Left lung (tissue), 10 donors: ENCODE results near the gene HOXA7. TPM values are rescaled to one million over a fixed set of nuclear protein-coding genes. Genes with fewer than 3 reads are reported as not detected.

Source experiments
- ATAC-seq: fragments of 200-7000 bp; cut with Tn5 transposase; one replicate; pipeline ENCODE4 v1.9.1; 2020; ENCODE audit warnings: moderate library complexity
- DNase-seq, 4 donors: peaks; one replicate each; pipeline ENCODE4 v3.0.0-alpha.2; 2013 to 2020
- H3K27ac ChIP-seq, 2 donors: fragments of 200-600 bp; sonication (generic) in 1 of 2; one replicate each; pipeline versions ENCODE4 v1.5.0 to v1.8.0; 2020 to 2021
- H3K27me3 ChIP-seq, 2 donors: fragments of 200-600 bp; sonication (generic) in 1 of 2; one replicate each; pipeline versions ENCODE4 v1.5.0 to v1.8.0; 2020 to 2021
- H3K36me3 ChIP-seq, 2 donors: fragments of 200-600 bp; sonication (generic) in 1 of 2; one replicate each; pipeline versions ENCODE4 v1.5.0 to v1.8.0; 2020 to 2021
- H3K4me1 ChIP-seq, 2 donors: fragments of 200-600 bp; one replicate each; pipeline ENCODE4 v1.8.0; 2021
- H3K4me3 ChIP-seq, 2 donors: fragments of 200-600 bp; sonication (generic) in 1 of 2; one replicate each; pipeline versions ENCODE4 v1.5.0 to v1.8.0; 2020 to 2021; ENCODE audit warnings: mild to moderate bottlenecking in 1 of 2
- H3K9me3 ChIP-seq, 2 donors: fragments of 200-600 bp; sonication (generic) in 1 of 2; one replicate each; pipeline versions ENCODE4 v1.5.0 to v1.8.0; 2020 to 2021
- intact Hi-C, 2 donors: fragments of 100-400 bp; cut with DNase I; formaldehyde crosslinking; loops; one replicate each; pipeline versions ENCODE4 v1.11.2 to v1.14.2; 2022
- polyA plus RNA-seq, 6 donors: library from polyadenylated mRNA; unstranded; fragments of 120-200 nt; gene quantifications; one replicate each; pipeline ENCODE4 v1.2.1, GENCODE V29; 2013; ENCODE audit not compliant: insufficient read length in 6 of 6
- total RNA-seq, 2 donors: library from RNA; stranded (reverse); fragmentation: NEBNext Ultra II Directional; extraction: Animal tissue kit (Norgen Biotek cat#: 25700); gene quantifications; one replicate each; pipeline ENCODE4 v1.2.1, GENCODE V29; 2021
- TF ChIP-seq, protein P1 (sequence below), 2 donors: fragments of 200-600 bp; sonication (generic) in 1 of 2; IDR thresholded peaks; one replicate each; pipeline versions ENCODE4 v1.5.0 to v1.8.0; 2021; ENCODE audit warnings: antibody characterized with exemption in 2 of 2
- donor health status: DM: no; HTN: yes; CAD: no.
- donor health status: DM: no; HTN: no; CAD: no.

HOXA7 gene
- total and polyA plus RNA-seq, 8 donors = 1.3 to 6.4 (median 4.9) TPM

- TF ChIP-seq, protein P1, sequence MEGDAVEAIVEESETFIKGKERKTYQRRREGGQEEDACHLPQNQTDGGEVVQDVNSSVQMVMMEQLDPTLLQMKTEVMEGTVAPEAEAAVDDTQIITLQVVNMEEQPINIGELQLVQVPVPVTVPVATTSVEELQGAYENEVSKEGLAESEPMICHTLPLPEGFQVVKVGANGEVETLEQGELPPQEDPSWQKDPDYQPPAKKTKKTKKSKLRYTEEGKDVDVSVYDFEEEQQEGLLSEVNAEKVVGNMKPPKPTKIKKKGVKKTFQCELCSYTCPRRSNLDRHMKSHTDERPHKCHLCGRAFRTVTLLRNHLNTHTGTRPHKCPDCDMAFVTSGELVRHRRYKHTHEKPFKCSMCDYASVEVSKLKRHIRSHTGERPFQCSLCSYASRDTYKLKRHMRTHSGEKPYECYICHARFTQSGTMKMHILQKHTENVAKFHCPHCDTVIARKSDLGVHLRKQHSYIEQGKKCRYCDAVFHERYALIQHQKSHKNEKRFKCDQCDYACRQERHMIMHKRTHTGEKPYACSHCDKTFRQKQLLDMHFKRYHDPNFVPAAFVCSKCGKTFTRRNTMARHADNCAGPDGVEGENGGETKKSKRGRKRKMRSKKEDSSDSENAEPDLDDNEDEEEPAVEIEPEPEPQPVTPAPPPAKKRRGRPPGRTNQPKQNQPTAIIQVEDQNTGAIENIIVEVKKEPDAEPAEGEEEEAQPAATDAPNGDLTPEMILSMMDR (IDR thresholded peaks at IDR 0.05) = no peak
- Histone ChIP-seq H3K9me3 (no peaks in the 10 kb centered on the region), H3K4me3 (peak overlapping the region in 1 of 2 donors; percentile 17), H3K27ac (peak overlapping the region; percentile 71 to 83), H3K36me3 (no peaks in the 10 kb centered on the region), H3K27me3 (peaks cover 2 to 88% of the 10 kb centered on the region in 2 donors), H3K4me1 (peaks cover 11 to 28% of the 10 kb centered on the region in 2 donors)
- ATAC-seq = no peak
- DNase-seq = no peak
- intact Hi-C loops = no loop called here
These were observed 33.4 kb downstream of the HOXA7 start for GRCh38 chr7:27123007-27123476.

GRCh38 chr7:27122077-27122910 lies 34.2 kb downstream of the HOXA7 start:
- Histone ChIP-seq H3K9me3 (no peaks in the 10 kb centered on the region), H3K4me3 (peak overlapping the region in 1 of 2 donors; percentile 17), H3K27ac (peak overlapping the region; percentile 71 to 83), H3K27me3 (peaks cover 2 to 88% of the 10 kb centered on the region in 2 donors), H3K36me3 (no peaks in the 10 kb centered on the region), H3K4me1 (peaks cover 8 to 28% of the 10 kb centered on the region in 2 donors)
- no peak for ATAC-seq
- intact Hi-C loops = no loop called here
- no peak for DNase-seq
- TF ChIP-seq, protein P1 (IDR thresholded peaks at IDR 0.05) = no peak

- TF ChIP-seq, protein P1 (IDR thresholded peaks at IDR 0.05) = no peak
- ATAC-seq (no peak), DNase-seq (no peak)
- H3K4me1 ChIP-seq = peaks cover 6 to 28% of the 10 kb centered on the region in 2 donors
- peaks cover 2 to 88% of the 10 kb centered on the region in 2 donors for H3K27me3 ChIP-seq
- intact Hi-C loops = no loop called here
- no peaks in the 10 kb centered on the region for H3K9me3 ChIP-seq
- H3K36me3 ChIP-seq = no peaks in the 10 kb centered on the region
- H3K4me3 ChIP-seq = peak overlapping the region in 1 of 2 donors; percentile 17
- H3K27ac ChIP-seq = peak overlapping the region; percentile 71 to 83
These were observed 34.8 kb downstream of the HOXA7 start for GRCh38 chr7:27121684-27122076.

DNA sequence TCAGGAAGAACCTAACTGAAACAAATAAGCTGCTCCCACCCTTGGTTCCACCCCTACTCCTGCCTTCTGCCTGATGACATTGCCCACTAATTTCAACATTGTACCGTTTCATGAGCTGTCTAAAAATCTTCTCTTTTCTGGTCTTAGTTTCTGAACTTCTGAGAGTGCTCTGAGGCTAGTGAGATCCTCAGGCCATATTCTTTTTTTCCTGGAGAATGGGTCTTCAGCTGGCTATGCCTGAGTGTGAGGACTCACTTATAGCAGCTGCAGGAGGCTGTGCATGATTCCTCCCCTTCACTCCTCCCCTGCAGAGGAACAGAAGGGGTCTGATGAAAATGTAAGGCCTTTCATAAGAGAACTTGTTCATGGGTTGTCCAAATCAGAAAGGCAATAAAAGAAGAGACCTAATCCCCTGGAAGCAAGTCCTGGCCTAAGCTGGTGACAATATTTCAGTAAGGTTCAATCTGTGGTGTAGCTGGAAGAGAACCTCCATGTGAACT lies 37.0 kb downstream of the HOXA7 start:
- Histone ChIP-seq H3K4me1 (peaks cover 6 to 12% of the 10 kb centered on the region in 2 donors), H3K27me3 (peaks cover 6 to 85% of the 10 kb centered on the region in 2 donors), H3K27ac (peak overlapping the region; percentile 73 to 86), H3K36me3 (no peaks in the 10 kb centered on the region), H3K4me3 (no peak overlapping the region), H3K9me3 (no peaks in the 10 kb centered on the region)
- ATAC-seq (no peak), DNase-seq (no peak)
- intact Hi-C loops = no loop called here
- TF ChIP-seq, protein P1 (IDR thresholded peaks at IDR 0.05) = no peak

DNA sequence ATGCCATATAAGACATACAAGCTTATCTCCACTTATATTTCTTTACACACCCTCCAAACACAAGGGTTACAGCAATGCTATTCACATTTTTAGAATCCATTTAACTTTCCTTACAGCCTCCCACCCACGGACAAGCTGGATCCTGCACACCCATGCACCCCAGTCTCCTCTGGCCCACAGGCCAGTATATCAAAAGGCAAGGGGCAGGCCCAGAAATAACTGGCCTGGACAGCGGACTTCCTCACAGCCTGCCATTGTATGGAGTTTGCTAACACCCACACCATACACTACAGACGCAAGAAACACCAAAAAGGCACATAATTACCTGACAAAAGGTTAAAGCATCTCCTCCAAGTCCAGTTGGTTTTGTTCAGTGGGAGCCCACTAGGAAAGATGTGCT lies 37.9 kb downstream of the HOXA7 start:
- intact Hi-C loops = no loop called here
- H3K4me3 ChIP-seq = peak overlapping the region; percentile 33 to 41
- TF ChIP-seq, protein P1 (IDR thresholded peaks at IDR 0.05) = no peak
- DNase-seq = no peak
- peaks cover 6 to 12% of the 10 kb centered on the region in 2 donors for H3K4me1 ChIP-seq
- peak overlapping the region; percentile 73 to 86 for H3K27ac ChIP-seq
- peaks cover 6 to 85% of the 10 kb centered on the region in 2 donors for H3K27me3 ChIP-seq
- no peaks in the 10 kb centered on the region for H3K36me3 ChIP-seq
- no peak for ATAC-seq
- no peaks in the 10 kb centered on the region for H3K9me3 ChIP-seq
